Measurements from ENCODE around the gene SENP2. TPM values are rescaled to one million over a fixed set of nuclear protein-coding genes. Genes with fewer than 3 reads are reported as not detected.

SENP2 gene
- total and polyA plus RNA-seq, 9 of the 15 experiments (the other 6 are each of a cell fraction or from before 2014, with no cell fraction given): 11.8 to 67.1 (median 41.1) TPM

GRCh38 chr3:185561958-185562357 is 24.1 kb upstream of the SENP2 start:
- FAIRE-seq (no peak), DNase-seq (ENCODE audit: extremely low read depth in 1 of 4, low spot score in 3 of 4) (no peak), ATAC-seq (peak; percentile 39; the same call in 2 of the 3 replicates)
- Histone ChIP-seq H3K9me3 (replicated peaks; ENCODE audit: control insufficient read depth, insufficient read depth, low read depth, low read length) (0 out of 2 replicates have a peak, but pooled peaks cover 2% of the 10 kb centered on the region), H3K9me1 (ENCODE audit: control insufficient read depth, insufficient read depth, low read length) (no peaks in the 10 kb centered on the region), H2AFZ (ENCODE audit: low read depth, low read length) (peak overlapping the region; percentile 38; the same call in 1 of the 2 replicates), H3K79me2 (ENCODE audit: control insufficient read depth, insufficient read depth, low read length) (no peaks in the 10 kb centered on the region), H3K4me3 (no peak overlapping the region), H3K27me3 (ENCODE audit: control insufficient read depth in 2 of 2, insufficient read depth in 2 of 2, low read length in 2 of 2) (no peaks in the 10 kb centered on the region), H3K4me1 (replicated peaks in 1 of 2; ENCODE audit: control insufficient read depth in 2 of 2, insufficient read depth in 2 of 2, low read length in 2 of 2) (peaks cover 5 to 6% of the 10 kb centered on the region in 2 experiments; a peak in 3 of 5 replicates), H3K9ac (ENCODE audit: insufficient read depth in 1 of 2, low read depth in 2 of 2, low read length in 2 of 2) (no peak overlapping the region), H4K20me1 (replicated peaks; ENCODE audit: control insufficient read depth, insufficient read depth, low read length) (no peaks in the 10 kb centered on the region), H3K27ac (ENCODE audit: extremely low read depth, low read depth, low read length) (no peak overlapping the region), H3K36me3 (ENCODE audit: control insufficient read depth, insufficient read depth, low read length) (no peaks in the 10 kb centered on the region), H3K4me2 (ENCODE audit: insufficient read depth, low read length) (no peak overlapping the region)
- TF ChIP-seq NBN (IDR thresholded peaks at IDR 0.05; ENCODE audit: low read depth): no peak
- no peak for TF ChIP-seq OTX1 (CRISPR knock-in tag; IDR thresholded peaks at IDR 0.05)
- TF ChIP-seq STAG1 (CRISPR knock-in tag; IDR thresholded peaks at IDR 0.05; ENCODE audit: borderline replicate concordance): no peak
- no peak for TF ChIP-seq ZNF232 (CRISPR knock-in tag; IDR thresholded peaks at IDR 0.05)
- no peak for TF ChIP-seq HLTF (IDR thresholded peaks at IDR 0.05)
- TF ChIP-seq ZNF436 (CRISPR knock-in tag; IDR thresholded peaks at IDR 0.05): no peak
- no peak for TF ChIP-seq KLF13 (tag; IDR thresholded peaks at IDR 0.05; ENCODE audit: borderline replicate concordance, low read depth)
- no peak for TF ChIP-seq ETV5 (CRISPR knock-in tag; IDR thresholded peaks at IDR 0.05; ENCODE audit: low read depth)
- TF ChIP-seq, protein P1, sequence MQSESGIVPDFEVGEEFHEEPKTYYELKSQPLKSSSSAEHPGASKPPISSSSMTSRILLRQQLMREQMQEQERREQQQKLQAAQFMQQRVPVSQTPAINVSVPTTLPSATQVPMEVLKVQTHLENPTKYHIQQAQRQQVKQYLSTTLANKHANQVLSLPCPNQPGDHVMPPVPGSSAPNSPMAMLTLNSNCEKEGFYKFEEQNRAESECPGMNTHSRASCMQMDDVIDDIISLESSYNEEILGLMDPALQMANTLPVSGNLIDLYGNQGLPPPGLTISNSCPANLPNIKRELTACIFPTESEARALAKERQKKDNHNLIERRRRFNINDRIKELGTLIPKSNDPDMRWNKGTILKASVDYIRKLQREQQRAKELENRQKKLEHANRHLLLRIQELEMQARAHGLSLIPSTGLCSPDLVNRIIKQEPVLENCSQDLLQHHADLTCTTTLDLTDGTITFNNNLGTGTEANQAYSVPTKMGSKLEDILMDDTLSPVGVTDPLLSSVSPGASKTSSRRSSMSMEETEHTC (IDR thresholded peaks at IDR 0.05): no peak
- TF ChIP-seq, protein P2, sequence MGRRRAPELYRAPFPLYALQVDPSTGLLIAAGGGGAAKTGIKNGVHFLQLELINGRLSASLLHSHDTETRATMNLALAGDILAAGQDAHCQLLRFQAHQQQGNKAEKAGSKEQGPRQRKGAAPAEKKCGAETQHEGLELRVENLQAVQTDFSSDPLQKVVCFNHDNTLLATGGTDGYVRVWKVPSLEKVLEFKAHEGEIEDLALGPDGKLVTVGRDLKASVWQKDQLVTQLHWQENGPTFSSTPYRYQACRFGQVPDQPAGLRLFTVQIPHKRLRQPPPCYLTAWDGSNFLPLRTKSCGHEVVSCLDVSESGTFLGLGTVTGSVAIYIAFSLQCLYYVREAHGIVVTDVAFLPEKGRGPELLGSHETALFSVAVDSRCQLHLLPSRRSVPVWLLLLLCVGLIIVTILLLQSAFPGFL (CRISPR knock-in tag; IDR thresholded peaks at IDR 0.05): no peak
- TF ChIP-seq RBM25 (IDR thresholded peaks at IDR 0.05; ENCODE audit: low read depth, low read length, severe bottlenecking): no peak
- TF ChIP-seq SMAD3 (CRISPR knock-in tag; conservative IDR thresholded peaks at IDR 0.05): no peak
- ChIA-PET CTCF (ENCODE audit: low intra/inter-chr PET ratio) (no interaction called here), POLR2A (no interaction called here)
- BruUV-seq (replicated peaks): no TSS peak
- 32% methylated on average over 5 of the region's 5 CpGs for WGBS (ENCODE audit: insufficient coverage, low coverage, missing lambda C conversion rate)
- in situ Hi-C loops (cut with MboI): no loop called here
- intact Hi-C loops (cut with micrococcal nuclease): no loop called here
